K562 (cell line): ENCODE results near the gene TMEM184B. TPM values are rescaled to one million over a fixed set of nuclear protein-coding genes. Genes with fewer than 3 reads are reported as not detected.

Experiments used
- ATF3 ChIP-seq, 2 experiments: fragments of 450-650 bp in 1 of 2; sonication (generic) in 1 of 2; formaldehyde crosslinking in 1 of 2; IDR thresholded peaks in 1 of 2; conservative IDR thresholded peaks in 1 of 2; 2 replicates each; pipeline versions ENCODE4 v1.6.1 to v1.8.1; 2016 to 2023; ENCODE audit warnings: mild to moderate bottlenecking in 2 of 2, moderate library complexity in 2 of 2, inconsistent platforms in 1 of 2, missing genetic modification reagents in 1 of 2
- CBX3 ChIP-seq, 2 experiments: IDR thresholded peaks; 1 replicate in 1 of 2; 2 replicates in 1 of 2; pipeline ENCODE4 v1.6.1; 2012; ENCODE audit warnings: inconsistent platforms in 2 of 2, low read length in 2 of 2, borderline replicate concordance in 1 of 2, control low read depth in 1 of 2
- CREM ChIP-seq: IDR thresholded peaks from 2 replicates; pipeline ENCODE4 v1.6.1; 2014; ENCODE audit warnings: antibody characterized with exemption, low read depth
- HCFC1 ChIP-seq: IDR thresholded peaks from 2 replicates; pipeline ENCODE4 v1.6.1; 2012; ENCODE audit warnings: low read depth, low read length, improper control_type of control experiment
- KAT2B ChIP-seq: IDR thresholded peaks from one replicate; pipeline ENCODE4 v1.6.1; 2012; ENCODE audit warnings: low read depth, mild to moderate bottlenecking, control low read depth, inconsistent platforms, low read length, moderate library complexity
- MEF2D ChIP-seq: conservative IDR thresholded peaks from 2 replicates; pipeline ENCODE4 v1.6.1; 2016; ENCODE audit warnings: low read depth, missing genetic modification characterization, missing compliant biosample characterization
- TRIM24 ChIP-seq, 2 experiments: fragments of 450-650 bp; IDR thresholded peaks; 2 replicates each; pipeline ENCODE4 v1.6.1; 2016
- ZC3H4 ChIP-seq: sonication (generic); formaldehyde crosslinking; IDR thresholded peaks from 2 replicates; pipeline ENCODE4 v1.9.0; 2021; ENCODE audit warnings: missing genetic modification reagents, borderline replicate concordance
- ZNF124 ChIP-seq: sonication (generic); formaldehyde crosslinking; IDR thresholded peaks from 2 replicates; pipeline ENCODE4 v1.8.1; 2022; ENCODE audit warnings: missing genetic modification reagents
- ZNF407 ChIP-seq: fragments of 450-650 bp; IDR thresholded peaks from 2 replicates; pipeline ENCODE4 v1.6.1; 2016; ENCODE audit warnings: low read depth
- ZNF408 ChIP-seq: fragments of 250-450 bp; sonication (Bioruptor Pico); IDR thresholded peaks from 2 replicates; pipeline ENCODE4 v1.4.0; 2020; ENCODE audit warnings: low read depth, mild to moderate bottlenecking, moderate library complexity
- ZNF695 ChIP-seq: fragments of 450-650 bp; formaldehyde crosslinking; IDR thresholded peaks from 2 replicates; pipeline ENCODE4 v1.4.0; 2020; ENCODE audit warnings: mild to moderate bottlenecking, moderate library complexity
- polyA plus RNA-seq, 8 experiments: library from polyadenylated mRNA; depleted of rRNA in 4 of 8; stranded (reverse) in 5 of 8; unstranded in 3 of 8; fragments of >200 nt; fragmentation: Nextera tagmentation in 2 of 8; fragmentation: Illumina TruSeq in 1 of 8; extraction: Ambion mirVana in 2 of 8; extraction: Trizol in 1 of 8; gene quantifications; 2 replicates each; pipeline versions ENCODE4 v1.2.1 to v1.2.3, GENCODE V29; 2011 to 2014; ENCODE audit warnings: inconsistent platforms in 1 of 8, missing spikeins in 1 of 8
- total RNA-seq, 7 experiments: library from RNA; depleted of rRNA in 6 of 7; stranded (reverse); fragments of >200 nt in 6 of 7; fragmentation: Illumina TruSeq in 2 of 7; extraction: Trizol in 2 of 7; gene quantifications; 2 replicates each; pipeline versions ENCODE4 v1.2.1 to v1.2.3, GENCODE V29; 2011 to 2021; ENCODE audit warnings: low replicate concordance in 1 of 7

TMEM184B gene
- total and polyA plus RNA-seq, 9 of the 15 experiments (the other 6 are each of a cell fraction or from before 2014, with no cell fraction given) = 0.31 to 25.1 (median 6.2) TPM

- no peak for TF ChIP-seq ZNF407
- no peak for TF ChIP-seq HCFC1
- no peak for TF ChIP-seq ZNF124 (CRISPR knock-in tag)
- no peak for TF ChIP-seq TRIM24 (IDR thresholded peaks at IDR 0.05)
- TF ChIP-seq ATF3 (IDR thresholded peaks at IDR 0.05) = no peak
- no peak for TF ChIP-seq ATF3 (CRISPR knock-in tag; conservative IDR thresholded peaks at IDR 0.05)
- TF ChIP-seq ZNF695 = no peak
- no peak for TF ChIP-seq CBX3 (IDR thresholded peaks at IDR 0.05; ENCODE audit: borderline replicate concordance in 1 of 2, low read length in 2 of 2)
- TF ChIP-seq ZC3H4 = no peak
- TF ChIP-seq CREM = no peak
- no peak for TF ChIP-seq ZNF408 (CRISPR knock-in tag)
- TF ChIP-seq KAT2B = no peak
- TF ChIP-seq MEF2D (tag) = no peak
- TF ChIP-seq, all 486 proteins: peak for 0
These were observed 86.4 kb downstream of the TMEM184B start (continued) for GRCh38 chr22:38186429-38186828.
